ENCODE results near the gene KHK. TPM values are rescaled to one million over a fixed set of nuclear protein-coding genes. Genes with fewer than 3 reads are reported as not detected.

KHK gene
- total RNA-seq, 1 donor from 2014 or later: 5.3 TPM

DNA sequence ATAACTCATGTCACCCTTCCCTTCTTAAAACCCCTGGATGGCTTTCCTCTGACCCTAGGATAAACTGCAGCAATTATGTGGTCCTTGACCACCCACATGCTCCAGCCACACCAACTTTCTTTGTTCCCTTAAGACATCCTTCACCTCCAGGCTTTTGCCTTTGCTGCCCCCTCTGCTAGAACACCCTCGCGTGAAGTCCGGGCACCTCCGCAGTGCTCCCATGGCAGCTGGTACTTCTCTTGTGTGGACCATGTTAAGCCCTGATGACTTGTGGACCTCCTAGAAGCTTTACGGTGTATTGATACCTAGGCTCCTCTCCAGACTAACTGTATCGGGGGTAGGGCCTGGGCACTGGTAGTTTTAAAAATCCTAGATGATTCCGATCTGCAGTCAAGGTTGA lies 36.2 kb downstream of the KHK start:
- TF ChIP-seq, protein P1, sequence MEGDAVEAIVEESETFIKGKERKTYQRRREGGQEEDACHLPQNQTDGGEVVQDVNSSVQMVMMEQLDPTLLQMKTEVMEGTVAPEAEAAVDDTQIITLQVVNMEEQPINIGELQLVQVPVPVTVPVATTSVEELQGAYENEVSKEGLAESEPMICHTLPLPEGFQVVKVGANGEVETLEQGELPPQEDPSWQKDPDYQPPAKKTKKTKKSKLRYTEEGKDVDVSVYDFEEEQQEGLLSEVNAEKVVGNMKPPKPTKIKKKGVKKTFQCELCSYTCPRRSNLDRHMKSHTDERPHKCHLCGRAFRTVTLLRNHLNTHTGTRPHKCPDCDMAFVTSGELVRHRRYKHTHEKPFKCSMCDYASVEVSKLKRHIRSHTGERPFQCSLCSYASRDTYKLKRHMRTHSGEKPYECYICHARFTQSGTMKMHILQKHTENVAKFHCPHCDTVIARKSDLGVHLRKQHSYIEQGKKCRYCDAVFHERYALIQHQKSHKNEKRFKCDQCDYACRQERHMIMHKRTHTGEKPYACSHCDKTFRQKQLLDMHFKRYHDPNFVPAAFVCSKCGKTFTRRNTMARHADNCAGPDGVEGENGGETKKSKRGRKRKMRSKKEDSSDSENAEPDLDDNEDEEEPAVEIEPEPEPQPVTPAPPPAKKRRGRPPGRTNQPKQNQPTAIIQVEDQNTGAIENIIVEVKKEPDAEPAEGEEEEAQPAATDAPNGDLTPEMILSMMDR (IDR thresholded peaks at IDR 0.05; ENCODE audit: partially characterized antibody, unreplicated experiment): no peak
- DNase-seq: no peak
- H3K27ac Mint-ChIP-seq (ENCODE audit: unreplicated experiment): no peak overlapping the region
- peaks cover 6% of the 10 kb centered on the region for H3K9me3 Mint-ChIP-seq (ENCODE audit: unreplicated experiment)
- H3K36me3 Mint-ChIP-seq (ENCODE audit: unreplicated experiment): no peaks in the 10 kb centered on the region
- H3K4me3 Mint-ChIP-seq (ENCODE audit: unreplicated experiment): peak overlapping the region; percentile 94
- H3K27me3 Mint-ChIP-seq (ENCODE audit: unreplicated experiment): peaks cover 19% of the 10 kb centered on the region
- H3K4me1 Mint-ChIP-seq (ENCODE audit: low read depth, unreplicated experiment): peaks cover 3% of the 10 kb centered on the region

DNA sequence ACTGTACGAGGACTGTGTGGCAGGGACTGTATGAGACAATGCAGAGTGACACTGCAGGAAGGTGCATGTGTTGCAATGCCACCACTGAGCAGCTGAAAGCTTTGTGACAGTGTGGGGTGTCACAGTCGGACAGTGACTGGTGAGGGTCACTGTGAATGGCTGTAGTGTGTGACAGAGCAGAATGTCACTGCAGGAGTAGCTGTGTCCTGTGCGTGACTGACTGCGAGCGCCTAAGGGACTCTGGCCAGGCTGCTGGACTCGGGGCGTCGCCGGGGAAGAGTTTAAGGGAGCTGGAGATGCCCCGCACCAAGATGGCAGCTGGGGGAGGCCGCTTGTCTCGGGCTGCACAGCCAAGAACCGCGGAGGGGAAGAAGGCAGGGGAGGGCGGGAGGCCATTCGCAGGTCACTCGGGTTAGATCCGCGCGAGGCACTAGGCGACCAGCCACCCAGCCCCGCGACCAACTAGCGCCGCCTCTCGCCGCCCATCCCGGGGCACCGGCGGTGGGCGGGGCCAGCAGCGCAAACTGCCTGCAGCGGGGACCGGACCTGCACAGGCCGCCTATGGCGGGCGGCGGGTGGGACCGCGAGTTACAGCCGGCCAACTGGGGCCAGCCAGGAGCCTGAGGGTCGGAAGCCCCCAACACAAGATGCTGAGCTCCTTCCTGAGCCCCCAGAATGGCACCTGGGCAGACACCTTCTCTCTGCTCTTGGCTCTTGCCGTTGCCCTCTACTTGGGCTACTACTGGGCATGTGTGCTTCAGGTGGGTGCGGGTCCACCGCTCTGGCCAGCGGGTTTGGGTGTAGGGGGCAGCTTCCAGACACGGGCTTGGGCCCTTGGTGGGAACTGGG lies 37.0 kb downstream of the KHK start, which contains the start of gene ABHD1:
Gene ABHD1 (plus strand): TSS at position 514 of the 849 bp plus-strand sequence. CDS start 134 bp downstream, at position 648.
- Mint-ChIP-seq H3K27ac (ENCODE audit: unreplicated experiment) (peak within 1 kb of the TSS; percentile 12), H3K4me1 (ENCODE audit: low read depth, unreplicated experiment) (peaks cover 3% of the 10 kb centered on the region), H3K36me3 (ENCODE audit: unreplicated experiment) (no peaks in the 10 kb centered on the region), H3K27me3 (ENCODE audit: unreplicated experiment) (peaks cover 15% of the 10 kb centered on the region), H3K9me3 (ENCODE audit: unreplicated experiment) (peaks cover 6% of the 10 kb centered on the region), H3K4me3 (ENCODE audit: unreplicated experiment) (peak within 1 kb of the TSS; percentile 94)
- TF ChIP-seq, protein P1 (IDR thresholded peaks at IDR 0.05; ENCODE audit: partially characterized antibody, unreplicated experiment): no peak
- DNase-seq: peak; percentile 71

DNA sequence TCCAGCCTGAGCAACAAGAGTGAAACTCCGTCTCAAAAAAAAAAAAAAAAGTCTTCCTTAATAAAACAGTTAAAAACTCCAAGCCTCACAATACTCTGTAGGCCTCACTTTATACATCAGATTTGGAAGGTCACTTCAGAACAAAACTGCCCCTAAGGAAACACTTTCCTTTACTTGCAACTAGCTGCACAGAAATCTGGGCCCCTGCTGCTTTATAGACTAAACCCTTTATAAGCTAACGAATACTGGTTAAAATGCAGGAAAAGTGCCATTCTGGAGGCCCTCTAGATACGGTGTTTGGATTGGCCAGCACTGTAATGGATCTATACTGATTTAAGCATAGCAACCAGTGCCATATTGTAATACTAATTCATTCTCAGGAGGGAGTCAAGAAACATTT lies 38.5 kb downstream of the KHK start:
- no peak for DNase-seq
- peaks cover 2% of the 10 kb centered on the region for H3K4me1 Mint-ChIP-seq (ENCODE audit: low read depth, unreplicated experiment)
- TF ChIP-seq, protein P1 (IDR thresholded peaks at IDR 0.05; ENCODE audit: partially characterized antibody, unreplicated experiment): no peak
- H3K27ac Mint-ChIP-seq (ENCODE audit: unreplicated experiment): no peak overlapping the region
- peaks cover 2% of the 10 kb centered on the region for H3K9me3 Mint-ChIP-seq (ENCODE audit: unreplicated experiment)
- H3K36me3 Mint-ChIP-seq (ENCODE audit: unreplicated experiment): no peaks in the 10 kb centered on the region
- H3K27me3 Mint-ChIP-seq (ENCODE audit: unreplicated experiment): peaks cover 14% of the 10 kb centered on the region
- no peak overlapping the region for H3K4me3 Mint-ChIP-seq (ENCODE audit: unreplicated experiment)

DNA sequence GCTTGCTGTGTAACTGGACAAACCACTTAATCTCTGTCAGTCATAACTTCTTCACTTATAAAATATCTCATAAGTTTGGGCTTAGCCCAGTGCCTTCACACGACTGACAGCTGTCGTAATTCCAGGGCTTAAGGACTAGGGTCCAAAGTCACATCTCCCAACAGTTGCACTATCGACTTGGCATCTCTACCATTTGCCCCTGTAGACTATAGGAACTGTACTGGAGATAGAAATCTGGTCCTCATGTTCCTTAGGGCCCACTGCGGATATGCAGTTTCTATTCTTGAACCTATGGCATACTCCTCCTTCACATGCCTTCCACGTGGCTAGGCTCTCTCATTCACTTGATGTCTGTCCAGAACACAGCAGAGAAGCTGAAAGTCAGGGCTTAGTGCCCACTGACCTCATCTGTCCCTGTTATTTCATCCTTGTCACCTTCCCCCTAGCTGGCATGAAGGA lies 39.7 kb downstream of the KHK start:
- Mint-ChIP-seq H3K27me3 (ENCODE audit: unreplicated experiment) (peaks cover 14% of the 10 kb centered on the region), H3K9me3 (ENCODE audit: unreplicated experiment) (peaks cover 1% of the 10 kb centered on the region), H3K36me3 (ENCODE audit: unreplicated experiment) (no peaks in the 10 kb centered on the region), H3K4me1 (ENCODE audit: low read depth, unreplicated experiment) (peaks cover 2% of the 10 kb centered on the region), H3K27ac (ENCODE audit: unreplicated experiment) (no peak overlapping the region), H3K4me3 (ENCODE audit: unreplicated experiment) (no peak overlapping the region)
- TF ChIP-seq, protein P1 (IDR thresholded peaks at IDR 0.05; ENCODE audit: partially characterized antibody, unreplicated experiment): no peak
- no peak for DNase-seq
